ENCODE results near the gene AP5Z1. TPM values are rescaled to one million over a fixed set of nuclear protein-coding genes. Genes with fewer than 3 reads are reported as not detected.

AP5Z1 gene
- polyA plus RNA-seq, 4 donors, result 35.8 to 116 (median 64.2) TPM

DNA sequence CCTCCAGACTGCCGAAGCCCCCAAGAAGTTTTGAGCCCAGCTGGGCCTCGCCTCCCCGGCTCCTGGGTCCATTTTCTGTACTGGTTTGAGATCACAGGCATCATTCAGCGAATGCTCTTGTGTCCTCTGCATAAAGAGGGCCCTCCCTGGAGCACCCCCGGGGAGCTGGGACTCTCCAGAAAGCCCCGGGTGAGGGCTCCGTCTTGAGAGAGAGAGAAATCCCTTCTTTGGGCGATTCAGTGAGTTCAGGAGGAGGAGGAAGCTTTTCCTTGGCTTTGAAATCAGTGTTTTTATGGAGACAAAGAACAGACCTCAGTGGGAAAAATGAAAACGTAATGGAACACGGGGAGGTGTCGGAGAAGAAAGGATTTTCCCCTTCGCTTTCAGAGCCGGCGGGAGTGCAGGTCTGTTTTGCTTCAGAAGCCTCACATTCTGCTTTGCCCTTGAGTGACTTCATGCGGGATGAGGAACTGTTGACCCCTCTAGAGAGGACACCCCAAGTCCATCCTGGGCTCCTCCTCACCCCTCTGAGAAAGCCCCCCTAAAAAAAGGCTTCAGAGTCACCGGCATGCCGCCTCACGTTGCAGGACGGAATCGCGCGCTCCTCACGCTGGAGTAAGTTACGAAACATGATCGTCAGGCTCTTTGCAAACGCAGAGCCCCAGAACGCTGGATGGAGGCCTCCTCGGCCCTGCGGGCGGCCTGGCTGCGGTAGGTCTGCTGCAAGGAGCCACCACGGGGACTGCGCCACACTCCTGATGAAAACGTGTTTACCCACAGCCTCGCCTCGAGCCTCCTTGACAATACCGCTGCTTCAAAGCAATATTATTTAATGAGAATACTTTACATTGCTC lies 8.5 kb upstream of the AP5Z1 start:
- no peak for FAIRE-seq
- Histone ChIP-seq H3K27ac (ENCODE audit: low read depth in 1 of 3, low read length in 2 of 3) (peak overlapping the region in 1 of 3 donors; percentile 50), H3K4me3 (ENCODE audit: low read depth in 1 of 3, low read length in 3 of 3) (no peak overlapping the region), H3K27me3 (ENCODE audit: control insufficient read depth in 3 of 3, insufficient read depth in 3 of 3, low read length in 3 of 3) (no peaks in the 10 kb centered on the region), H3K36me3 (ENCODE audit: control insufficient read depth in 3 of 3, insufficient read depth in 2 of 3, low read depth in 1 of 3, low read length in 3 of 3) (peaks cover 4 to 76% (median 13%) of the 10 kb centered on the region in 3 donors), H3K4me1 (ENCODE audit: control insufficient read depth in 3 of 3, insufficient read depth in 2 of 3, low read depth in 1 of 3, low read length in 2 of 3) (no peaks in the 10 kb centered on the region), H3K9me3 (ENCODE audit: control insufficient read depth in 2 of 2, insufficient read depth in 1 of 2, low read depth in 1 of 2, low read length in 1 of 2) (no peaks in the 10 kb centered on the region)
- WGBS, 3 donors, result 91 to 92% (median 92%) methylated on average over 37 of the region's 37 CpGs
- DNase-seq, result no peak

DNA sequence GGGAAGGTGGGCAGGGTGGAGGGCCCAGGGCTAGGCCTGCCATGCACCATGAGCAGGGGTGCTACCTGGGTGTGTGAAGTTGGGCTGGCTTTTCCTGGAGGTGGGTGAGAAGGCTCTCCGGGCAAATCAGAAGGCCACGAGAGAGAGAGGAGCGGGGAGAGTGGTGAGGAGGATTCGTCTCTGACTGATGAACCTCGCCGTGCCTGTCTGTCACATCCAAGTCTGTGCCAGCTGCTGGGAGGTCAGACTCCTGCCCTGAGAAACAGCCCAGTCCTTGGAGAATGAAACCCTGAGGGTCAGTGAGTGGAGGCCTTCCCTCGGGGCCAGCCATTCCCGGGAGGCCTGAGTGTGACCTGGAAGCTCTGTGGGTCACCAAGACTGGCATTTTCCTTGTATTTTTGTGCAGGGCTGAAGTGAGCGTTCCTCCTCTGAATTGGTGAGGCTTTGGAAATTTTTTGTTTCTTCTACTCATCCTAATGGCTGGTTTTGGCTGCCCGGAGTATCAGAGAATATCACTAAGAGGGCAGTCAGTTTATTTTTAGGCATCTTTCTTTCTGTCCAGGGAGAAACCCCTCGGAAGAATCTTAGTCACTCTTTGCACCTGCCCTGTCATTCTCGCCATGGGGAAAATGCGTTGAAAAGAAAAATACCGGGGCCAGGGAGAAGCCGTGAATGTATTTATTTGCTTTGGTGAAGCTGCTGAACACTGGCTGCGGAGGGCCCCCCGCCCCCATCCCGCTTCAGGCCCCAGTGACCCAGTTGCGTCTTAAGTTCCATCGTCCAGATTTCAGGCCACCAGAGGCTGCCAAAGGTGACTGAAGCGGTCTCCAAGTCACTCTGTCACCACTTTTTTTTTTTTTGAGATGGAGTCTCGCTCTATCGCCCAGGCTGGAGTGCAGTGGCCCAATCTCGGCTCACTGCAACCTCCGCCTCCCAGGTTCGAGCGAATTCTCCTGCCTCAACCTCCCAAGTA lies 6.5 kb upstream of the AP5Z1 start:
- Histone ChIP-seq H3K9me3 (ENCODE audit: control insufficient read depth in 2 of 2, insufficient read depth in 1 of 2, low read depth in 1 of 2, low read length in 1 of 2) (no peaks in the 10 kb centered on the region), H3K36me3 (ENCODE audit: control insufficient read depth in 3 of 3, insufficient read depth in 2 of 3, low read depth in 1 of 3, low read length in 3 of 3) (peaks cover 0 to 61% (median 3%) of the 10 kb centered on the region in 3 donors), H3K4me1 (ENCODE audit: control insufficient read depth in 3 of 3, insufficient read depth in 2 of 3, low read depth in 1 of 3, low read length in 2 of 3) (no peaks in the 10 kb centered on the region), H3K27me3 (ENCODE audit: control insufficient read depth in 3 of 3, insufficient read depth in 3 of 3, low read length in 3 of 3) (no peaks in the 10 kb centered on the region), H3K27ac (ENCODE audit: low read depth in 1 of 3, low read length in 2 of 3) (peak overlapping the region in 1 of 3 donors; percentile 45), H3K4me3 (ENCODE audit: low read depth in 1 of 3, low read length in 3 of 3) (peak overlapping the region in 1 of 3 donors; percentile 5)
- DNase-seq (no peak), FAIRE-seq (no peak)
- 89 to 95% (median 94%) methylated on average over 27 of the region's 27 CpGs for WGBS, 3 donors

DNA sequence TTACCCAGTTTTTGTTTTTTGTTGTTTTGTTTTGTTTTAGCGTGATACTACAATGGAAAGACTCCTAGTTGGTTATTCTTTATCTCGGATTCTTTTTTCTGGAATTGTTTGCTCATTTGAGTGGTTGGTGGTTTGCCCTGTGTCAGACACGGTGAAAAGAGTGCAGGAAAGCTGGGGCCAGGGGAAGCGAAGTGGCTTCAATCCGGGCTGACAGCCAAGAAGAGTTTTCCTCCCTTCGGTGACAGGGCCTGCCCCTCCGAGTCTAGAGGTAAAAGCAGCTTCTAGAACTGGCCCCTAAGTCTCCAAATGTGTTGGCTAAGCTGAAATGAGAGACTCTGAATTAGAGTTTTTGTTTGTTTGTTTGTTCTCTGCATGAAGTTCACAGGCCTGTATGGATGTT lies 5.7 kb upstream of the AP5Z1 start:
- DNase-seq, result no peak
- 50 to 75% (median 68%) methylated on average over 7 of the region's 7 CpGs for WGBS, 3 donors
- no peak for FAIRE-seq
- Histone ChIP-seq H3K36me3 (ENCODE audit: control insufficient read depth in 3 of 3, insufficient read depth in 2 of 3, low read depth in 1 of 3, low read length in 3 of 3) (peaks cover 0 to 53% (median 3%) of the 10 kb centered on the region in 3 donors), H3K27me3 (ENCODE audit: control insufficient read depth in 3 of 3, insufficient read depth in 3 of 3, low read length in 3 of 3) (no peaks in the 10 kb centered on the region), H3K4me3 (ENCODE audit: low read depth in 1 of 3, low read length in 3 of 3) (no peak overlapping the region), H3K4me1 (ENCODE audit: control insufficient read depth in 3 of 3, insufficient read depth in 2 of 3, low read depth in 1 of 3, low read length in 2 of 3) (peaks cover 0 to 7% (median 3%) of the 10 kb centered on the region in 3 donors), H3K27ac (ENCODE audit: low read depth in 1 of 3, low read length in 2 of 3) (no peak overlapping the region), H3K9me3 (ENCODE audit: control insufficient read depth in 2 of 2, insufficient read depth in 1 of 2, low read depth in 1 of 2, low read length in 1 of 2) (no peaks in the 10 kb centered on the region)

DNA sequence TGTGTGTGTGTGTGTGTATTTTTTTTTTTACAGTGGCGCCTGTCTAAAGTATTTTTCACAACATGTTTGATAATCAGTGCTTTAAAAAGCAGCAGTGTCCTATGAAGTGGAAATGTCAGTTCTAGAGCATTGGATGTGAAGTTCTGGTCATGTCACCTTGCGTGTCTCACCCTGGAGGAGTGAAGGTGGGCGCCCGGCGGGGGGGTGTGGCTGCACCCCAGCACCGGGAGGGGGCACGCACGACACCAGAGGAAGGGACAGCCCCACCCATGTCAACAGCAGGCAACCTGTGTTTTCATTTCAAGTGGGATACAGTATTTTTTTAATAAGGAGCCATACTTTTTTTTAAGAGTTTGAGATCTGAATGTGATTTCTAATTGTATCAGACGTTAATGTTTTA lies 4.5 kb upstream of the AP5Z1 start:
- 72 to 86% (median 78%) methylated on average over 9 of the region's 9 CpGs for WGBS, 3 donors
- Histone ChIP-seq H3K27ac (ENCODE audit: low read depth in 1 of 3, low read length in 2 of 3) (no peak overlapping the region), H3K36me3 (ENCODE audit: control insufficient read depth in 3 of 3, insufficient read depth in 2 of 3, low read depth in 1 of 3, low read length in 3 of 3) (peaks cover 0 to 41% (median 3%) of the 10 kb centered on the region in 3 donors), H3K4me3 (ENCODE audit: low read depth in 1 of 3, low read length in 3 of 3) (no peak overlapping the region), H3K9me3 (ENCODE audit: control insufficient read depth in 2 of 2, insufficient read depth in 1 of 2, low read depth in 1 of 2, low read length in 1 of 2) (no peaks in the 10 kb centered on the region), H3K27me3 (ENCODE audit: control insufficient read depth in 3 of 3, insufficient read depth in 3 of 3, low read length in 3 of 3) (no peaks in the 10 kb centered on the region), H3K4me1 (ENCODE audit: control insufficient read depth in 3 of 3, insufficient read depth in 2 of 3, low read depth in 1 of 3, low read length in 2 of 3) (peaks cover 0 to 7% (median 3%) of the 10 kb centered on the region in 3 donors)
- no peak for DNase-seq
- no peak for FAIRE-seq

DNA sequence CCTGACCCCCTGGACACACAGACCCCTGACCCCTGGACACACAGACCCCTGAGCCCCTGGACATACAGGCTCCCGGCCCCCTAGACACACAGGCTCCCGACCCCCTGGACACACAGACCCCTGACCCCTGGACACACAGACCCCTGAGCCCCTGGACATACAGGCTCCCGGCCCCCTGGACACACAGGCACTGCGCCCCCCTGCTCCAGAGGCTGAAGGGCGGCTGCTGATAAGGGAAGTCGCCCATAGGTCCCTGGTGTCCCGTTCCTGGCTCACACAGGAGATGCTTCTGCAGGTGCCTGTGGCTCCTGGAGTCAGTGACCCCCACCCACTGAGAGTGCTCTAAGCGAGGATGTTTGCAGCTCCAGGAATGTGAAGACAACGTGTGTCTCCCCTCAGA lies 3.7 kb upstream of the AP5Z1 start:
- Histone ChIP-seq H3K4me1 (ENCODE audit: control insufficient read depth in 3 of 3, insufficient read depth in 2 of 3, low read depth in 1 of 3, low read length in 2 of 3) (peaks cover 3 to 11% (median 3%) of the 10 kb centered on the region in 3 donors), H3K9me3 (ENCODE audit: control insufficient read depth in 2 of 2, insufficient read depth in 1 of 2, low read depth in 1 of 2, low read length in 1 of 2) (no peaks in the 10 kb centered on the region), H3K27ac (ENCODE audit: low read depth in 1 of 3, low read length in 2 of 3) (no peak overlapping the region), H3K4me3 (ENCODE audit: low read depth in 1 of 3, low read length in 3 of 3) (no peak overlapping the region), H3K36me3 (ENCODE audit: control insufficient read depth in 3 of 3, insufficient read depth in 2 of 3, low read depth in 1 of 3, low read length in 3 of 3) (peaks cover 0 to 34% (median 0%) of the 10 kb centered on the region in 3 donors), H3K27me3 (ENCODE audit: control insufficient read depth in 3 of 3, insufficient read depth in 3 of 3, low read length in 3 of 3) (no peaks in the 10 kb centered on the region)
- 83 to 91% (median 90%) methylated on average over 9 of the region's 9 CpGs for WGBS, 3 donors
- no peak for DNase-seq
- FAIRE-seq, result no peak

DNA sequence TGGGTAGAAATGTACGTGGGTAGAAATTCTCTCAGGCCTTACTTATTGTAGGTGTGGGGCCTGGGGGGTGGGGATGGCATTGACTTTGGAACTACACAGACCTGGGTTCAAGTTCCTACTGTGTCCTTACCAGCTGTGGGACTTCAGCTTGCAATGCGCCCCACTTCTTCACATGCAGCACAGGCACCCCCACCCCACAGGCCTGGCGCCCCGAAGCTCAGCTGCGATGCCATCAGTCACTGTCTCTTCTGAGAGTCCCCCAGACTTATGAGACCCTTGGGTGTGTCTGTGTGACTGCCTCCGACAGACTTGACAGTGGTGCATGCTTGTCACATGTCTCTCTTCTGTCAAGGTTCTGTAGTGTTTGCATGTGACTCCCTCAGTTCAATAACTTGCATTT lies 3.1 kb upstream of the AP5Z1 start:
- Histone ChIP-seq H3K27ac (ENCODE audit: low read depth in 1 of 3, low read length in 2 of 3) (no peak overlapping the region), H3K27me3 (ENCODE audit: control insufficient read depth in 3 of 3, insufficient read depth in 3 of 3, low read length in 3 of 3) (no peaks in the 10 kb centered on the region), H3K4me3 (ENCODE audit: low read depth in 1 of 3, low read length in 3 of 3) (no peak overlapping the region), H3K9me3 (ENCODE audit: control insufficient read depth in 2 of 2, insufficient read depth in 1 of 2, low read depth in 1 of 2, low read length in 1 of 2) (no peaks in the 10 kb centered on the region), H3K4me1 (ENCODE audit: control insufficient read depth in 3 of 3, insufficient read depth in 2 of 3, low read depth in 1 of 3, low read length in 2 of 3) (peaks cover 3 to 14% (median 5%) of the 10 kb centered on the region in 3 donors), H3K36me3 (ENCODE audit: control insufficient read depth in 3 of 3, insufficient read depth in 2 of 3, low read depth in 1 of 3, low read length in 3 of 3) (peaks cover 0 to 29% (median 0%) of the 10 kb centered on the region in 3 donors)
- DNase-seq, result no peak
- WGBS, 3 donors, result 94 to 96% (median 96%) methylated on average over 6 of the region's 6 CpGs
- FAIRE-seq, result no peak

DNA sequence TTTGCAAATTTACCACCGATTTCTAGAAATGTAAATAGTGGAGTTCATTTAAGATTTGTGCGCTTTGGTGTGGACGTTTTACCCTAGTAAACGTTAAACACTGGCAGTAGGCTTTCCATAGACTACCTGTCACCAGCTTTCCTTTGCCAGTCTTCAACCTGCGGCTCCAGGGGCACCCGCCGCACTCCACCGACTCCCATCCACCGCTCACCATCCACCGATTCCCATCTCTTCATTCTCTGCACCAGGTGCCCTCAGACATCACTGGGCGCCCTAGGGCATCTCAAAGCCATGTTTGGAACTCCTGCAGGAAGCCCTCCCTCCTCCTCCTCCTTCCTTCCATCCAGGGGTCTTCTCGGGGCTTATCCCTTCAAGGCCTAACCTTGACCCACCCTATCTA lies 1.4 kb upstream of the AP5Z1 start:
- no peaks in the 10 kb centered on the region for H3K27me3 ChIP-seq (ENCODE audit: control insufficient read depth in 3 of 3, insufficient read depth in 3 of 3, low read length in 3 of 3)
- no peak for DNase-seq
- no peak for FAIRE-seq
- no peak overlapping the region for H3K4me3 ChIP-seq (ENCODE audit: low read depth in 1 of 3, low read length in 3 of 3)
- H3K9me3 ChIP-seq (ENCODE audit: control insufficient read depth in 2 of 2, insufficient read depth in 1 of 2, low read depth in 1 of 2, low read length in 1 of 2), result no peaks in the 10 kb centered on the region
- H3K27ac ChIP-seq (ENCODE audit: low read depth in 1 of 3, low read length in 2 of 3), result peak overlapping the region in 1 of 3 donors; percentile 96
- peaks cover 0 to 26% (median 0%) of the 10 kb centered on the region in 3 donors for H3K36me3 ChIP-seq (ENCODE audit: control insufficient read depth in 3 of 3, insufficient read depth in 2 of 3, low read depth in 1 of 3, low read length in 3 of 3)
- H3K4me1 ChIP-seq (ENCODE audit: control insufficient read depth in 3 of 3, insufficient read depth in 2 of 3, low read depth in 1 of 3, low read length in 2 of 3), result peaks cover 3 to 14% (median 7%) of the 10 kb centered on the region in 3 donors
- WGBS, 3 donors, result 81 to 87% (median 85%) methylated on average over 11 to 12 of the region's 12 CpGs

DNA sequence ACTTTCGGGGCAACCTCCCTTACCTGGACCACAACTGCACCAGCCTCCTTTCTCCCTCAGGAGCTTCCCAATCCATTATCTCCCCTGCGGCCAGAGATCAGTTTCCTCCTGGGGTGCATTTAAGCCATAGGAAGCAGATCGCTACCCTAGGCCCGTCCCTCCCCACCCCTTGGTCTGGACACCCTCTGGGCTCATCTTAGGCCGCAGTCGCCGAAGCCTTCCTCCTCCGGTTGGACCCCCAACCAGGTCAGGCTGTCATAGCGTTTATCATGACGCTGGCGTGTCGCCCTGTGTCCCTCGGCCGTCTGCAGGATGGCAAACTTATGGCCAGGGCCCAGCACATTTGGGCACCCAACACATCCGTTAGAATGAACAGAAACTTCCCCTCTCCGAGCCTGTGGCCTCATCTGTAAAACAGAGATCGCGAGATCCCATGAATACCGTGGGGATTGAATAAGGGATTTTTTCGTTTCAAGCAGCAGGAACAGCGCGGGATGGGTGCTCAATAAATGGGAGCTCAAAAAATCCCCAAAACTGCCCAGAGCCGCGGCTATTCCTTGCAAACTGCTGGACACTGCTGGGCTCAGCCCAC lies 669 bp upstream of the AP5Z1 start:
- 2 to 8% (median 7%) methylated on average over 24 of the region's 24 CpGs for WGBS, 3 donors
- Histone ChIP-seq H3K27ac (ENCODE audit: low read depth in 1 of 3, low read length in 2 of 3) (peak overlapping the region; percentile 90 to 97 (median 96)), H3K36me3 (ENCODE audit: control insufficient read depth in 3 of 3, insufficient read depth in 2 of 3, low read depth in 1 of 3, low read length in 3 of 3) (peaks cover 0 to 24% (median 0%) of the 10 kb centered on the region in 3 donors), H3K4me3 (ENCODE audit: low read depth in 1 of 3, low read length in 3 of 3) (peak overlapping the region; percentile 47 to 94 (median 80)), H3K9me3 (ENCODE audit: control insufficient read depth in 2 of 2, insufficient read depth in 1 of 2, low read depth in 1 of 2, low read length in 1 of 2) (no peaks in the 10 kb centered on the region), H3K4me1 (ENCODE audit: control insufficient read depth in 3 of 3, insufficient read depth in 2 of 3, low read depth in 1 of 3, low read length in 2 of 3) (peaks cover 3 to 14% (median 7%) of the 10 kb centered on the region in 3 donors), H3K27me3 (ENCODE audit: control insufficient read depth in 3 of 3, insufficient read depth in 3 of 3, low read length in 3 of 3) (no peaks in the 10 kb centered on the region)
- FAIRE-seq, result no peak
- DNase-seq, result no peak
